ENCODE measurements around the gene CCL21. TPM values are rescaled to one million over a fixed set of nuclear protein-coding genes. Genes with fewer than 3 reads are reported as not detected.

CCL21 gene
- total and polyA plus RNA-seq, 2 of the 13 experiments (the other 11 are each of a cell fraction or from before 2014, with no cell fraction given), result not detected

- TF ChIP-seq, protein P1, sequence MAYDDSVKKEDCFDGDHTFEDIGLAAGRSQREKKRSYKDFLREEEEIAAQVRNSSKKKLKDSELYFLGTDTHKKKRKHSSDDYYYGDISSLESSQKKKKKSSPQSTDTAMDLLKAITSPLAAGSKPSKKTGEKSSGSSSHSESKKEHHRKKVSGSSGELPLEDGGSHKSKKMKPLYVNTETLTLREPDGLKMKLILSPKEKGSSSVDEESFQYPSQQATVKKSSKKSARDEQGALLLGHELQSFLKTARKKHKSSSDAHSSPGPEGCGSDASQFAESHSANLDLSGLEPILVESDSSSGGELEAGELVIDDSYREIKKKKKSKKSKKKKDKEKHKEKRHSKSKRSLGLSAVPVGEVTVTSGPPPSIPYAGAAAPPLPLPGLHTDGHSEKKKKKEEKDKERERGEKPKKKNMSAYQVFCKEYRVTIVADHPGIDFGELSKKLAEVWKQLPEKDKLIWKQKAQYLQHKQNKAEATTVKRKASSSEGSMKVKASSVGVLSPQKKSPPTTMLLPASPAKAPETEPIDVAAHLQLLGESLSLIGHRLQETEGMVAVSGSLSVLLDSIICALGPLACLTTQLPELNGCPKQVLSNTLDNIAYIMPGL (CRISPR knock-in tag; IDR thresholded peaks at IDR 0.05; ENCODE audit: borderline replicate concordance in 1 of 2, low read depth in 1 of 2), result peak; percentile 51 to 53; a peak in 3 of 4 replicates
- no peak for TF ChIP-seq PCBP2 (optimal IDR thresholded peaks at IDR 0.05; ENCODE audit: low read depth, low read length, poor library complexity, severe bottlenecking)
- TF ChIP-seq SNAPC5 (CRISPR knock-in tag; IDR thresholded peaks at IDR 0.05; ENCODE audit: borderline replicate concordance), result no peak
- 0 out of 2 replicates have a peak, but pooled peaks have one; percentile 23 for TF ChIP-seq ZSCAN31 (CRISPR knock-in tag; IDR thresholded peaks at IDR 0.05; ENCODE audit: low read depth)
- TF ChIP-seq, protein P2, sequence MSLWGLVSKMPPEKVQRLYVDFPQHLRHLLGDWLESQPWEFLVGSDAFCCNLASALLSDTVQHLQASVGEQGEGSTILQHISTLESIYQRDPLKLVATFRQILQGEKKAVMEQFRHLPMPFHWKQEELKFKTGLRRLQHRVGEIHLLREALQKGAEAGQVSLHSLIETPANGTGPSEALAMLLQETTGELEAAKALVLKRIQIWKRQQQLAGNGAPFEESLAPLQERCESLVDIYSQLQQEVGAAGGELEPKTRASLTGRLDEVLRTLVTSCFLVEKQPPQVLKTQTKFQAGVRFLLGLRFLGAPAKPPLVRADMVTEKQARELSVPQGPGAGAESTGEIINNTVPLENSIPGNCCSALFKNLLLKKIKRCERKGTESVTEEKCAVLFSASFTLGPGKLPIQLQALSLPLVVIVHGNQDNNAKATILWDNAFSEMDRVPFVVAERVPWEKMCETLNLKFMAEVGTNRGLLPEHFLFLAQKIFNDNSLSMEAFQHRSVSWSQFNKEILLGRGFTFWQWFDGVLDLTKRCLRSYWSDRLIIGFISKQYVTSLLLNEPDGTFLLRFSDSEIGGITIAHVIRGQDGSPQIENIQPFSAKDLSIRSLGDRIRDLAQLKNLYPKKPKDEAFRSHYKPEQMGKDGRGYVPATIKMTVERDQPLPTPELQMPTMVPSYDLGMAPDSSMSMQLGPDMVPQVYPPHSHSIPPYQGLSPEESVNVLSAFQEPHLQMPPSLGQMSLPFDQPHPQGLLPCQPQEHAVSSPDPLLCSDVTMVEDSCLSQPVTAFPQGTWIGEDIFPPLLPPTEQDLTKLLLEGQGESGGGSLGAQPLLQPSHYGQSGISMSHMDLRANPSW (CRISPR knock-in tag; IDR thresholded peaks at IDR 0.05; ENCODE audit: borderline replicate concordance), result no peak
- no peak for TF ChIP-seq ZNF234 (CRISPR knock-in tag; conservative IDR thresholded peaks at IDR 0.05)
- no peak for TF ChIP-seq ZNF672 (CRISPR knock-in tag; IDR thresholded peaks at IDR 0.05)
- TF ChIP-seq ZNF788 (CRISPR knock-in tag; IDR thresholded peaks at IDR 0.05; ENCODE audit: borderline replicate concordance), result peak; percentile 44; the same call in 1 of the 2 replicates
- TF ChIP-seq ZNF570 (CRISPR knock-in tag; IDR thresholded peaks at IDR 0.05; ENCODE audit: borderline replicate concordance), result no peak
- TF ChIP-seq, protein P3, sequence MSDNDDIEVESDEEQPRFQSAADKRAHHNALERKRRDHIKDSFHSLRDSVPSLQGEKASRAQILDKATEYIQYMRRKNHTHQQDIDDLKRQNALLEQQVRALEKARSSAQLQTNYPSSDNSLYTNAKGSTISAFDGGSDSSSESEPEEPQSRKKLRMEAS (IDR thresholded peaks at IDR 0.05), result peak; percentile 60
- no peak for TF ChIP-seq ZNF275 (CRISPR knock-in tag; IDR thresholded peaks at IDR 0.05; ENCODE audit: borderline replicate concordance)
- no peak for TF ChIP-seq MAFK (conservative IDR thresholded peaks at IDR 0.05 in 1 of 2, IDR thresholded peaks at IDR 0.05 in 1 of 2; ENCODE audit: low read length in 2 of 2)
- TF ChIP-seq, protein P4, sequence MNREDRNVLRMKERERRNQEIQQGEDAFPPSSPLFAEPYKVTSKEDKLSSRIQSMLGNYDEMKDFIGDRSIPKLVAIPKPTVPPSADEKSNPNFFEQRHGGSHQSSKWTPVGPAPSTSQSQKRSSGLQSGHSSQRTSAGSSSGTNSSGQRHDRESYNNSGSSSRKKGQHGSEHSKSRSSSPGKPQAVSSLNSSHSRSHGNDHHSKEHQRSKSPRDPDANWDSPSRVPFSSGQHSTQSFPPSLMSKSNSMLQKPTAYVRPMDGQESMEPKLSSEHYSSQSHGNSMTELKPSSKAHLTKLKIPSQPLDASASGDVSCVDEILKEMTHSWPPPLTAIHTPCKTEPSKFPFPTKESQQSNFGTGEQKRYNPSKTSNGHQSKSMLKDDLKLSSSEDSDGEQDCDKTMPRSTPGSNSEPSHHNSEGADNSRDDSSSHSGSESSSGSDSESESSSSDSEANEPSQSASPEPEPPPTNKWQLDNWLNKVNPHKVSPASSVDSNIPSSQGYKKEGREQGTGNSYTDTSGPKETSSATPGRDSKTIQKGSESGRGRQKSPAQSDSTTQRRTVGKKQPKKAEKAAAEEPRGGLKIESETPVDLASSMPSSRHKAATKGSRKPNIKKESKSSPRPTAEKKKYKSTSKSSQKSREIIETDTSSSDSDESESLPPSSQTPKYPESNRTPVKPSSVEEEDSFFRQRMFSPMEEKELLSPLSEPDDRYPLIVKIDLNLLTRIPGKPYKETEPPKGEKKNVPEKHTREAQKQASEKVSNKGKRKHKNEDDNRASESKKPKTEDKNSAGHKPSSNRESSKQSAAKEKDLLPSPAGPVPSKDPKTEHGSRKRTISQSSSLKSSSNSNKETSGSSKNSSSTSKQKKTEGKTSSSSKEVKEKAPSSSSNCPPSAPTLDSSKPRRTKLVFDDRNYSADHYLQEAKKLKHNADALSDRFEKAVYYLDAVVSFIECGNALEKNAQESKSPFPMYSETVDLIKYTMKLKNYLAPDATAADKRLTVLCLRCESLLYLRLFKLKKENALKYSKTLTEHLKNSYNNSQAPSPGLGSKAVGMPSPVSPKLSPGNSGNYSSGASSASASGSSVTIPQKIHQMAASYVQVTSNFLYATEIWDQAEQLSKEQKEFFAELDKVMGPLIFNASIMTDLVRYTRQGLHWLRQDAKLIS (CRISPR knock-in tag; IDR thresholded peaks at IDR 0.05), result no peak
- TF ChIP-seq RAD21 (CRISPR knock-in tag; IDR thresholded peaks at IDR 0.05), result peak; percentile 17; the same call in 1 of the 2 replicates
- TF ChIP-seq, protein P5, sequence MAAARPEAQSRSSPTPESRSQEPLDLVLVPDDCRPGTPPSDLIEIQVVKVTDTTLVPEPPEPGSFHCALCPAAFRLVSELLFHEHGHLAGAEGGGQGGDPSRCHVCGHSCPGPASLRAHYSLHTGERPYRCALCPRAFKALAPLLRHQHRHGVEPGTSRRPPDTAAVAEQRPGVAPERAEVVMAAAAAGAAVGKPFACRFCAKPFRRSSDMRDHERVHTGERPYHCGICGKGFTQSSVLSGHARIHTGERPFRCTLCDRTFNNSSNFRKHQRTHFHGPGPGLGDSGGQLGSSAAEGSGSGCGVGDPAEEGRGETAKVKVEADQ (CRISPR knock-in tag; IDR thresholded peaks at IDR 0.05; ENCODE audit: borderline replicate concordance), result no peak
- no peak for TF ChIP-seq ZNF264 (CRISPR knock-in tag; IDR thresholded peaks at IDR 0.05)
Measured at GRCh38 chr9:34701023-34701768, 8.7 kb downstream of the CCL21 start (continued).
